GM19025 (cell line): ENCODE results near the gene SIGLEC14.
"Not testable (repeated sequence)": the region's sequence is repeated elsewhere in the genome, so short reads cannot be mapped to it uniquely, and the experiment has no call there.

Experiments used
- ATAC-seq: cut with Tn5 transposase; IDR thresholded peaks from one replicate; pipeline ENCODE4 v1.9.1; 2021; ENCODE audit warnings: mild to moderate bottlenecking, low read depth, moderate library complexity; ENCODE audit not compliant: unreplicated experiment

The SIGLEC14 gene, protein sequence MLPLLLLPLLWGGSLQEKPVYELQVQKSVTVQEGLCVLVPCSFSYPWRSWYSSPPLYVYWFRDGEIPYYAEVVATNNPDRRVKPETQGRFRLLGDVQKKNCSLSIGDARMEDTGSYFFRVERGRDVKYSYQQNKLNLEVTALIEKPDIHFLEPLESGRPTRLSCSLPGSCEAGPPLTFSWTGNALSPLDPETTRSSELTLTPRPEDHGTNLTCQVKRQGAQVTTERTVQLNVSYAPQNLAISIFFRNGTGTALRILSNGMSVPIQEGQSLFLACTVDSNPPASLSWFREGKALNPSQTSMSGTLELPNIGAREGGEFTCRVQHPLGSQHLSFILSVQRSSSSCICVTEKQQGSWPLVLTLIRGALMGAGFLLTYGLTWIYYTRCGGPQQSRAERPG

DNA sequence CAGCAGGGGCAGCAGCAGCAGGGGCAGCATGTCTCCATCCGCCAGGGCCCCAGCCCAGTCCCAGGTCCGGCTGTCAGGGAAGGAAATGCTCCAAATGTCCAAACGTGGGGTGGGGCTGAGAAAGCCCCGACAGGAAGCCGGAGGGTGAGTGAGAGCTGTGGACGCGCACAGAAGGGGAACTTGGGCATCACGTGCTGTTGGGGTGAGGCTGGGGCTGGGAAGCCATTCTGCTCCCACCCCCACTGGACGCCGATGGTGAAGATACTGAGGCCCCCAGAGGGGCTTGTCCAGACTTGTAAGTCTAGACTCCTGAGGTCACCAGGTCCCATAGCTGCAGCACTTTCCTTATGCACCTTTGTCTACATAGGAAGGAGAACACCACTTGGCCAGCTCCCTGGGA, at the start of gene SIGLEC14:
SIGLEC14 (minus strand) TSS at position 96 of the 400 bp plus-strand sequence; CDS start at position 30, 66 bp downstream.
- not testable (repeated sequence) for ATAC-seq

DNA sequence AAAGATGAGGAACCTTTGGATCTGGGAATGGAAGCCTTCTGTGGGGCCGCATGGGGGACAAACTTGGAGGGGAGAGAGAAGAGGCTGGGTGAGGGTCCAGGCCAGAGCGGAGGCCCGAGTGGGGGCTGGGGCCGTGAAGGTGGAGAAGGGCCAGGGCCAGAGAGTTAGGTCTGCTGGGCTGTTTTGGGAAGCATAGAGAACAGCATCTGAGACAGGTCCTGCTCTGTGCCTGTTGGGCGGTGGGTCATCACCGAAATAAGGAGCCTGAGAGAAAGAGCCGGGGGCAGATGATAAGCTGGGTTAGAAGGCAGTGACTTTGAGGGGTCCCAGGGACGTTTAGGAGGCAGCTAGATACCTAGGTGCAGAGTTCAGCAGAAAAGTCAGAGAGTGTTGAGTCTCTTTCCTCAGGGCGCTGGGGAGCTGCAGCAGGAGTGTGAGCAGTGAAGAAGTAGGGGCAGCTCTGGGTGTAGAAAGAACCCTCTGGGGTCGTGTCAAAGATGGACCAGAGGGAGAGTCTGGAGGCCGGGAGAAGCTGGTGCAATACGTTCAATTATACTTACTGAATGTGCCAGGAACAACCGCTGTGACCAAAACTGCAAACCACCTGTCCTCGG, 49.2 kb upstream of the SIGLEC14 start:
- ATAC-seq = no peak

DNA sequence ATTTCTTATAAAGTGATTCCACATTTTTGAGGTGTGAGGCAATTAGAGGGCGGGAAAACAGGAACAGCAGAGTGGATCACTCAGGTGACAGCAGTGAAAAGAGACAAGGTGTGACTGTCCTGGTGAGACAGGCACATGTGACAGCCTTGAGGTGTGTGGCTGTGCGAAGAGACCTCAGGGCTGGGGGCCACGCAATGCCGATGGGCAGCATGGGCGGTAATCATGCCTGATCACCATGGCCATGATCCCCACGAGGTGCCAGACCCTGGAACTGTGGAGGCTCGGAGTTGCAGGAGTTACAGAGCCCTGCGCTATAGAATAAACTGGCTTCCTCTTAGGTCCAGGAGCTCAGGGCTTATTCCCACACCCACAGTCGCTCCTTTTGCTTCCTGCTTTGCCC, 48.5 kb upstream of the SIGLEC14 start:
- no peak for ATAC-seq

DNA sequence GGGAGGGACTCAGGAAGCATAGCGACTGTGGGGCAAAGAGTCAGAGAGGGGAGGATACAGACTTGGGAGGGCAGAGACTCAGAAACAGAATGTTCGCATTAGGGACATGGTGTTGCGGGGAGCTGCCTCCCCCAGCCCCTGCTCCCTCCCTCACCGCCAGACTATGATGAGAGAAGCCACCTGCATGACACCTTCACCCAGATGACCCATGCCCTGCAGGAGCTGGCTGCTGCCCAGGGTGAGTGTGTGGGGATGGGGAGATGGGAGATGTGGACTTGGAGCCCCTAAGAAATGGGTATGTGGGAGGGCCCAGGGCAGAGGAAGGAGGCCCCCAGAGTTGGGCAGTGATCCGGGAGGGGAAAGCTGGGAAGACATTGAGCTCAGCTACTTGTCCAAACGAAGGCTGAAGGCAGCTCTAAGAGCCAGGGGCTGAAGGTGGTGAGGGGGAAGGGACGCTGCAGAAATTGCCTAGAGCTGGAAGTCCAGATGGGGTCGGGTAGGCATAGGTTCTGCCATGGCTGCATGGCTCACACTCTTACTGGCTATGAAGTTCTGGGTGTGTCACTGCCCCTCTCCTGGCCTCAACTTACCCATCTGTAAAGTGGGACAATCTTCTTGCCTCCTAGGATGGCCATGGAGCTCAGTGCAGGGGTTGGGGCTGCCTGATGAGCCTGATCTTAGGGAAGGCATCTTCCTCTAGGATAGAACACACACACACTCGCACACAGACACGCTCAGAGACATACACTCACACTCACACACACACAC, 47.9 kb upstream of the SIGLEC14 start:
- ATAC-seq = no peak

DNA sequence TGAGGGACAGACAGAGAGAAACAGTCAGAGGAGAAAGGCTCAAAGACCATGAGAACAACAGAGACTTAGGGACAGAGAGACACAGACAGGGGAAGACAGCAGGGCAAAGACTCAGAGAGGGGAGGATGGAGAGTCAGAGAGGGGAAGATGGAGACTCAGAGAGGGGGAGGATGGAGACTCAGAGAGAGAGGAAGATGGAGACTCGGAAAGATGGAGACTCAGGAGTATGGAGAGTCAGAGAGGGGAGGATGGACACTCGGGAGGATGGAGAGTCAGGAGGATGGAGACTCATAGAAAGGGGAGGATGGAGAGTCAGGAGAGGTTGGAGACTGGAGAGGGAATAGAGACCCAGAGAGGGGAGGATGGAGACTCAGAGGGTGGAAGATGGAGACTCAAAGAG, 47.2 kb upstream of the SIGLEC14 start:
- no peak for ATAC-seq

DNA sequence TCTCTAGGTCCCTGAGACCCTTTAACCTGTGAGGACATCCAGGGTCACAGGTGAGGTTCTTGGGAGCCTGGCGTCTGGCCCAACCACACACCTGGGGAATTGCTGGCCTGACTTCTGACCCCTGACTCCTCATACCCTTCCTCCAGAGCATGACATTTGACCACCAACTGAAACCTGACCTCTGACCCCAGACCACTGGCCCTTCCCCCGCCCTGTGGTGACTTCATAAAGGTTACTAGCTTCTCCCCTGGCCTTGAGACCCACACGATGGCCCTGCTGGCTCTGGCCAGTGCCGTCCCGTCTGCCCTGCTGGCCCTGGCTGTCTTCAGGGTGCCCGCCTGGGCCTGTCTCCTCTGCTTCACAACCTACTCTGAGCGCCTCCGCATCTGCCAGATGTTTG, 46.6 kb upstream of the SIGLEC14 start, which contains the start of gene SPACA6:
SPACA6 (plus strand) TSS at position 71 of the 400 bp plus-strand sequence; CDS start at position 268, 197 bp downstream.
- no peak for ATAC-seq

DNA sequence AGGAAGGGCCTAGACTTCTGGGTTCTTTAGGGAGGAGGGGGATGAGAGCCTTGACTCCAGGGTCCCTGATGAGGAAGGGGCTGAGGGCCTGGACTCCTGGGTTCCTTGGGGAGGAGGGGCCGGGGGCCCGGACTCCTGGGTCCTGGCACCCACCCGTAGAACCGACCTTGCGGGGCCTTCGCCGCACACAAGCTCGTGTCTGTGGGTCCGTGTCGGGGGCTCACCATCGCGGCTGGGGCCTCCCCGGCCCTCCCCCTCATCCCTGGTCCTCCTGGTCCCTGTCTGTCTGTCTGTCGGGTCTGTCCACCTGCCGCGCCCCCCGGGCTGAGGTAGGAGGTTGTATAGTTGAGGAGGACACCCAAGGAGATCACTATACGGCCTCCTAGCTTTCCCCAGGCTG, 45.8 kb upstream of the SIGLEC14 start:
- no peak for ATAC-seq

DNA sequence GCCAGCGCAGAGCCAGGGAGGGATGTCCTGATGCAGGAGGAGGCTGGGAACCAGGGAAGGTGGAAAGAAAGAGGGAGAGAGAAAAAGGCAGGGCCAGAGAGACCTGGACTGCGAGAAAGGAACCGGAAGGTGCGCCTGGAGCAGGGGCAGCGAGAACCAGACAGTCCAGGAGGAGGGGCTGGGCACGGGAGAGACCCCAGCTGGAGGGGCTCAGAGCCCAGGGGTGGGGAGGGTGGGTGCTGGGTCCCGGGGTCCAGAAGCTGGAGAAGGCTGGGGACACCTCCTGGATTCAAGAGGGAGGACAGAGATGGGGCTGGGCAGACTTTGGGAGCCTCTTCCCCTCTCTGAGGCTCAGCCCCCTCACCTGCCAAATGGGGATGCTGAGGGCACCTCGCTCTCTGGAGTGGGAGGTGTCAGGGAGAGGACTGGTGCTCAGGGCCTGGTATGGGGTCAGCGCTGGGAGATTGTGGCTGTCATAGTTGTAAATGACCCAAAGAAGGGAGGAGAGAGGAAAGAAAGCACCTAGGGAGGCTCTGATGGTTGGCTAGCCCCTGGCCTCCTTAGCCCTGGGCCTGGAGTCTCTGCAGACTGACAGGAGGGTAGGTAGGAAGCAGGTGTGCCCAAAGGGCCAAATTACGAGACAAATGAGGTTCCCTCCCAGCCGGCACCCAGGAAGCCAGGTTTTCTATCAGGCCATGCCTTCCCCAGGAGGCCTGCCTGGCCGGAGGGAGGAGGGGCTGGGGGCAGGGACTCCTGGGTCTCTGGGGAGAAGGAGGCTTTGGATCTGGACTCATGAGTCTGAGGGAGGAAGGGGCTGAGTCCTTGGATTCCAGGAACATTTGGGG, 45.2 kb upstream of the SIGLEC14 start:
- no peak for ATAC-seq

DNA sequence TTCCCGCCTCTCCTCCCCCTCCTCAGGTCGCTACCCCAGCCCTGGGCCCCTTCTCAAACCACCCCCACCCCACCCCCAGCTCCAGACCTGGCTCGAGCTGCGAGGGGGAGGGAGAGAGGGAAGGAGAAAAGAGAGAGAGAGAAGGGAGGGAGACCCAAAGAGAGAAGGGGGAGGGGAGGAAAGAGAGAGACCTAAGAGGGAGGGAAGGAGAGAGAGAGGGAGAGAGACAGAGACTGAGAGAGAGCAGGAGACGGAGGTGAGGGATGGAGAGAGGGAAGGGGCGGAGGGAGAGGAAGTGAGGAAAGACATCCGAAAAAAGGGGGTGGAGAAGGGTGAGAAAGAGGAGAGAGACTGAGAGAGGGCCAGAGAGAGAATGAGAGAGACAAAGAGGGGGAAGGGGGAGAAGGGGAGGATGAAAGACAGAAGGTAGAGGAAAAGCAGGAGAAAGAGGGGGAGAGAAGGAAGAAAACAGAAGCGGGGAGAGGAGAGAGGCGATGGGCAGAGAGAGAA, 44.5 kb upstream of the SIGLEC14 start:
- ATAC-seq = no peak

DNA sequence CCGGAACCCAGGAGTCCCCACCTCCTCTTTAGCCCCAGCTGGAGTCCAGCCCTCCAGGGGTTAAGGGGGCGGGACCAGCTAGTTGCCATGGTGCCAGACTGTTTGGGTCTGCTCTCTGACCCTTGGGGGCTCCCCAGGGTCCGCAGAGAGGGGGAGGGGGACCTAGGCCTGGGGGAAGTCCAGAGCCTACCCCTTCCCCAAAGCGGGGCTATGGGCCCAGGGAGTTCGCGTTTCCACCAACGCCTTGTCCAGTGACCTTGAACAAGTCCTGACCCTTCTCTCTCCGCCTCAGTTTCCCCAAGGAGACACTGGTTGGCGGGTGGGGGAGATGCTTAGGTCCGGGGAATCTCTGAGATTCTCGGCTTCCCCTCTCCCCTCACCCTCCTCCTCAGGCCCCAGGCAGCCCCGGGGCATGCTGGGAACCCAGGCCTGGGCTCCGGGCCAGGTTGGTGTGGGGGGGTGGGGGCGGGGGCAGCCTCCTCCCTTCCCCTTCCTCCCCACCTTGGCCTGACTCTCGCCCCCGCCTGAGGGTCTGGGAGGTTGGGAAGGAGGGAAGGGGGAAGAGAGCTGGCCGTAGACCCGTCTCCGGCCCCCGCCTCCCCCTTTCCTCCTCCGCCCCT, 43.9 kb upstream of the SIGLEC14 start:
- no peak for ATAC-seq

DNA sequence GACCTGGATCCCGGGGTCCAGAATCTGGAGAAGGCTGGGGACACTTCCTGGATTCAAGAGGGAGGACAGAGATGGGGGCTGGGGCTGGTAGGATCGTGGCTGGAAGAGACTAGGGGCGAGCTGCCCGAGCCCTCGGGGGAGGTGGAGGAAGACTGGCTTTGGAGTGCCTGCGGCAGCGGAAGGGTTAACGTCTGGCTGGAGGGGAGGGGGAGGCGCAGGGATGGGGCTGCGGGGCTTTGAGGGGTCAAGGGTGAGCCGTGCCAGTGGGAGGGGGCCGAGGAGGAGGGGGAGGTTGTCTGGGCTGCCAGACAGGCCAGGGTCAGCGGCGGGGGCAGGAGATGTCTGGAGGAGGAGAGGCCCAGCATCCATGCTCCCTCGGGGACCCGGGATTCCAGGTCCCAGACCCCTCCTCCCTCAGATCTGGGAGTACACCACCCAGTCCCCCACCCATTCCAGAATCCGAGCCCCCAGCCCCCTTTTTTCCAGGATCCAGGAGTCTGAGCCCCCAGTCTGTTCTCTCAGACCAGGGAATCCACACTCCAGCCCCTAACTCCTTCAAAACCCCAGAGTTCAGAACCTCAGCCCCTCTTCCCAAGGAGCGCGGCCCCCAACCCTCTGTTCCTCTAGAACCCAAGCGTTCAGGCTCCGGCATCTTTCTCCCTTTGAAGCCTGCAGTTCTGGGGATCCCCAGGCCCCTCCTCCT, 43.3 kb upstream of the SIGLEC14 start:
- no peak for ATAC-seq

DNA sequence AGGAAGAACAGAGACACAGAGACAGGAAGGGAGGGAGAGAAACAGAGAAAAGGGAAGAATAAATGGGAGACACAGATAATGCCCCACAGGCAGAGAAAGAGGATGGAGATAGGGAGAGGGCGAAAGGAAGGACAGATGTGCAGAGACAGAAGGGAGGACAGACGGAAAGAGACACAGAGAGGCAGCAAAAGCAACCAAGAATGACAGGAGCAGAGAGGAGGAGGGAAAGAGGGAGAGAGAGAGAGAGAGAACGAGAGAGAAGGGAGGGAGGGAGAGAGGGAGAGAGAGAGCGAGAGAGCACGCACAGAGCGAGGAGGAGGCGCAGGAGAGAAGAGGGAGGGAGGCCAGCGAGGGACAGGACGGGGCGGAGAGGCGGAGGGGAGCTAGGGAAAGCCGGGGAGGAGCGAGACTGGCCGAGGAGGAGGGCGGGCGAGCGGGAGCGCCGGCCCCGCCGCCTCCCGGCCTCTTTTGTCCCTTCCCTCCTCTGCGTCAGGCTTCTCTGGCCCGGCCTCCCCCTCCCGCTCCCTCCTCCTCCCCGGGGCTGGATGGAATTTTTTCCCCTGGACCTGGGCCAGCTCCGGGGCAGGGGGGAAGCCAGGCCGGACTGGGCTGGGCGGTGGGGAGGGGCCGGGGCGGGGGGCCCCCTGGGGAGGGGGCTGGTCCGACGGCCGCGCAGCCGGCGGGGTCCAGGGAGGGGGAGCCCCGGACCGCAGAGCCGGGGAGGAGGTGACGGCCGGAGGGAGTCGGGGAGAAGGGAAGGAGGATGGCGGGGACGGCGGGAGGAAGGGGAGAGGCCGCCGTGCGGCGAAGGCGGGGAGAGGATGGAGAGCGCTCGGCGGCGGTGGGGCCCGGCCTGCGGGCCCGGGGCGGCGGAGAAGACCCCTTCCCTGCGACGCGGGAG, 42.3 kb upstream of the SIGLEC14 start:
- no peak for ATAC-seq

DNA sequence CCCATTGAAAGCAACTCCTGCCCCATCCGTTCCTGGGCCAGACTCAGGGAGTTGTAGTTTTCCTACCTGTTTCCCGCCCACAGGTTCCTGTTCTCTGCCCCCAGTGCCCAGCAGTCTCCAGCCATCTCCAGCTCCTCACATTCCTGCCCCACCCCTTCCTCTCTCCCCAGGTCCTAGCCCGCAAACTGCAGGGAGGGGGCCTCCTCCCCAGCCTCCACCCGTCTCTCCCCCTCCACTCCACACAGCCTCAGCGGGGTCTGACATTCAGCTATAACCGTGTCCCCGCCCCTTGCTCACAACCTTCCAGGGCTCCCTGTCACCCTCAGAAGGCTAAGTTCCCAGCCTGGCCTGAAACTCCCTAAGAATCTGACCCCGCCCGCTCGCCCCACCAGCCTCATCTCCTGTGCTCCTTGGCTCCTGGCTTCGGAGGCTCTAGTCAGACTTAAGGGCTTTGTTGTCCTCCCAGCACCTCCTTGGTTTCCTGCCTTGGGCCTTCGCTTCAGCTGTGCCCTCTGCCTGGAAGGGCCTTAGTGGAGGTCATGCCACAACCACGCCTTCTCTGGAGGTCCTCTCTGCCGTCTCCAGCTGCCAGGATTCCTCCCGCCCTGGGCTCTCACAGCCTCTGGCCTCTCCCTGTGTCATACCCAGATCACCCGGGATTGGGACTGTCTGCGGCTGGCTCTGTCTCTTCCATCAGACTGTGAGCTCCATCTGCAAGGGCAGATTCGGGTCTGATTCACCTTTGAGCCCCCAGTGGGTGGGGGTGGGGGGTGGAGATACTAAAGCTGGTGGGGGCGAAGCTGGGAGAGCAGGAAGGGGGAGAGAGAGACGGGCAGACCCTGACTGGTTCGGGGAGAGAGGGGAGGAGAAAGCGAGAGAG, 41.4 kb upstream of the SIGLEC14 start:
- no peak for ATAC-seq

DNA sequence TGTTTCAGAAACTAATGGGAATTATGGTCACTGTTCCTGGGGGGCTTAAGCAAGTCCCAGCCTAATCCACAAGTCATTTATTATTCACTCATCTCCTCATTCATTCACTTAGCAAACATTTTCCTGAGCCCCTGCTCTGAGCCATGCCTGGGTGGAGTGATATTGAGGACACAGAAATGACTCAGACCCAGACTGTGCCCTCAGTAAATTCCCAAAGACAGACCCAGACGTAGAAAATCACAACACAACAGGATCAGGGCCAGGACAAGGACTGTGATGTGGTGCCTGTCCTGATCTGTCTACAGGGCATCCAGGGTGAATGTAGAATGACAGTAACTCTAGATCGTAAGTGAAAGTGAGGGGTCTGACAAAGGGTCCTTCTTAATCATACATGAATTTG, 39.5 kb upstream of the SIGLEC14 start:
- ATAC-seq = no peak

DNA sequence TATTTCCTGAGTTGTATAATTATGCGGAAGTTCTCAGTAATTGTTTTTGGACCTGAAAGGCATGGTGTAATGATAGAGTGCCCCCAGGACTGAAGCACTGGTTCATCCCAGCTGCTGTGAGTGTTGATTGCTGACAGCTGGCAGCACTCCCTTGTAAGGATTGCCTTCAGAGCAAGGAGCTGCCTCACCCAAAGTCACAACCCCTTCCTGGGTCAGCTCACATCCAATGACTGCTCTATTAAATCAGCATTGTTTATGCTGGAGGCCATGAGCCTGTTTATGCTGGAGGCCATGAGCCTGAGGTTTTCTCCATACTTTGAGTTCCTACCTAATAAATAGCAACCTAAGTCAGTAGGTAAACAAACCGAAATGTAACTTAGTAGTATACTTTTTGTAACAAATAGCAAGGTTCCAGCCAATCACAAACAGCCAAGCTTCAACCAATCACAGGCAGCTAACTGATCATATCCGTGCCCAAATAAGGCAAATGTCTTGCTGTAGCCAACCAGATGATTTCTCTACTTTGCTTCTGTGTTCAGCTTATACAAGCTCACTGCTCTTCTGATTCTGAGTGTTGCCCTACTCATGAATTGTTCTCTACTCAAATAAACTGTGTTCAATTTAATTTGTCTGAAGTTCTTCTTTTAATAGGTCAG, 34.8 kb upstream of the SIGLEC14 start:
- no peak for ATAC-seq

DNA sequence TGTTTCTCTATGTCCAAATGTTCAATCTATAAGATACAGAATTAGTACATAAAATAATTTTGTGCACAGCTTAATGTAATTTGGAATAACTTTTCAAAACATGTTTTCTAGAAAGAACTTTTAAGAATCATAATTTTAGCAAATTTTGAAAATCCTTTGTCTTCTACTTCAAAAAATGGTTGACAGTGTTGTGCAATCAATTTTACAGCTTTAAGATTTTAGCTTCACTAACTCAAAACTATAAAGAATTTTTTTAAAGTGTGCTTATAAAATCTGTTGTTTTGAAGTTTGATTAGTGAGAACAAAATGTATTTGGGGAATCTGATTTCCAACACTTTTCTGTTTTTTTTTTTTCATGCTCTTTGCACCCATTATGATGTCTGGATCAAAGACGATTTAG, 33.8 kb upstream of the SIGLEC14 start:
- ATAC-seq = no peak
